ENCODE measurements around the gene DPP6.

Gene DPP6

GRCh38 chr7:154406312-154406711 is 354.1 kb downstream of the DPP6 start:
- TF ChIP-seq CTCF (IDR thresholded peaks at IDR 0.05; ENCODE audit: low read depth, low read length): no peak
- Histone ChIP-seq H3K4me3 (ENCODE audit: low read depth, low read length) (no peak overlapping the region), H3K27me3 (no peaks in the 10 kb centered on the region), H3K9me3 (no peaks in the 10 kb centered on the region), H3K4me1 (no peaks in the 10 kb centered on the region; the same call in 1 of the 2 replicates), H3K36me3 (no peaks in the 10 kb centered on the region)
- no peak for DNase-seq

GRCh38 chr7:154409703-154410311 is 357.6 kb downstream of the DPP6 start:
- no peak overlapping the region for H3K4me3 ChIP-seq (ENCODE audit: low read depth, low read length)

GRCh38 chr7:154412105-154412504 is 359.9 kb downstream of the DPP6 start:
- H3K4me1 ChIP-seq: no peaks in the 10 kb centered on the region
- H3K9me3 ChIP-seq: no peaks in the 10 kb centered on the region
- H3K4me3 ChIP-seq (ENCODE audit: low read depth, low read length): no peak overlapping the region
- no peaks in the 10 kb centered on the region for H3K27me3 ChIP-seq
- TF ChIP-seq CTCF (IDR thresholded peaks at IDR 0.05; ENCODE audit: low read depth, low read length): no peak
- no peaks in the 10 kb centered on the region for H3K36me3 ChIP-seq
- no peak for DNase-seq

More at GRCh38 chr7:154409703-154410311, 357.6 kb downstream of the DPP6 start:
- Histone ChIP-seq H3K9me3 (no peaks in the 10 kb centered on the region), H3K27me3 (no peaks in the 10 kb centered on the region), H3K36me3 (no peaks in the 10 kb centered on the region), H3K4me1 (no peaks in the 10 kb centered on the region)
- no peak for DNase-seq
- TF ChIP-seq CTCF (IDR thresholded peaks at IDR 0.05; ENCODE audit: low read depth, low read length): no peak

- no peaks in the 10 kb centered on the region for H3K9me3 ChIP-seq
- no peak overlapping the region for H3K4me3 ChIP-seq (ENCODE audit: low read depth, low read length)
- no peaks in the 10 kb centered on the region for H3K36me3 ChIP-seq
- H3K4me1 ChIP-seq: no peaks in the 10 kb centered on the region
- H3K27me3 ChIP-seq: no peaks in the 10 kb centered on the region
- DNase-seq: no peak
- no peak for TF ChIP-seq CTCF (IDR thresholded peaks at IDR 0.05; ENCODE audit: low read depth, low read length)
Measured at GRCh38 chr7:154415709-154416399, 363.7 kb downstream of the DPP6 start.

DNA sequence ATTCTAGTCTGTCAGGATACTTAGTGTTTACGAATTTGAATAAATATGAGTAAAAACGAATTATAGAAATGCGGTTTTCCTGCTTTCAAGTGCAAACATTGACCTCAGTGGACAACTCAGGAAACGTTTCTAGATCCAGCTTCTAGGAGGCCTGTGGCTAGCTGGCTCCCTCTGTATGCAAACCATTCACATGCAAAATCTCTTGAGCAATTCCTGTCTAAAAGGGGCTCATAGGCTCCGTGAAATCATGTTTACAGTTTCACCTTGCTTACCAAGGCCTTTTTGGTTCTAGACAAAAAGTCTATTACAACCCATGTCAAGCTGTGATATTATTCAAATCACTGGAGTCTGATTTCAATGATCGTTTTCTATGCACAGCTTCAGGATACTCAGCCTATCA is 364.5 kb downstream of the DPP6 start:
- no peaks in the 10 kb centered on the region for H3K9me3 ChIP-seq
- no peak for TF ChIP-seq CTCF (IDR thresholded peaks at IDR 0.05; ENCODE audit: low read depth, low read length)
- no peak for DNase-seq
- no peak overlapping the region for H3K4me3 ChIP-seq (ENCODE audit: low read depth, low read length)
- H3K4me1 ChIP-seq: no peaks in the 10 kb centered on the region
- H3K36me3 ChIP-seq: no peaks in the 10 kb centered on the region
- H3K27me3 ChIP-seq: no peaks in the 10 kb centered on the region

GRCh38 chr7:154419344-154419743 is 367.1 kb downstream of the DPP6 start:
- DNase-seq: no peak
- no peak for TF ChIP-seq CTCF (IDR thresholded peaks at IDR 0.05; ENCODE audit: low read depth, low read length)

More at GRCh38 chr7:154419344-154419743, 367.1 kb downstream of the DPP6 start:
- Histone ChIP-seq H3K36me3 (no peaks in the 10 kb centered on the region), H3K4me3 (ENCODE audit: low read depth, low read length) (no peak overlapping the region), H3K27me3 (no peaks in the 10 kb centered on the region), H3K4me1 (no peaks in the 10 kb centered on the region; the same call in 1 of the 2 replicates), H3K9me3 (no peaks in the 10 kb centered on the region; the same call in 1 of the 2 replicates)

Measured in BE2C (cell line).